SKM-1 (cell line): Measurements from ENCODE around the gene ZBTB33.

Source experiments
- DNase-seq: peaks from one replicate; lab custom pipeline; 2025; ENCODE audit not compliant: unreplicated experiment; lab: John Stamatoyannopoulos, UW

The ZBTB33 gene

DNA sequence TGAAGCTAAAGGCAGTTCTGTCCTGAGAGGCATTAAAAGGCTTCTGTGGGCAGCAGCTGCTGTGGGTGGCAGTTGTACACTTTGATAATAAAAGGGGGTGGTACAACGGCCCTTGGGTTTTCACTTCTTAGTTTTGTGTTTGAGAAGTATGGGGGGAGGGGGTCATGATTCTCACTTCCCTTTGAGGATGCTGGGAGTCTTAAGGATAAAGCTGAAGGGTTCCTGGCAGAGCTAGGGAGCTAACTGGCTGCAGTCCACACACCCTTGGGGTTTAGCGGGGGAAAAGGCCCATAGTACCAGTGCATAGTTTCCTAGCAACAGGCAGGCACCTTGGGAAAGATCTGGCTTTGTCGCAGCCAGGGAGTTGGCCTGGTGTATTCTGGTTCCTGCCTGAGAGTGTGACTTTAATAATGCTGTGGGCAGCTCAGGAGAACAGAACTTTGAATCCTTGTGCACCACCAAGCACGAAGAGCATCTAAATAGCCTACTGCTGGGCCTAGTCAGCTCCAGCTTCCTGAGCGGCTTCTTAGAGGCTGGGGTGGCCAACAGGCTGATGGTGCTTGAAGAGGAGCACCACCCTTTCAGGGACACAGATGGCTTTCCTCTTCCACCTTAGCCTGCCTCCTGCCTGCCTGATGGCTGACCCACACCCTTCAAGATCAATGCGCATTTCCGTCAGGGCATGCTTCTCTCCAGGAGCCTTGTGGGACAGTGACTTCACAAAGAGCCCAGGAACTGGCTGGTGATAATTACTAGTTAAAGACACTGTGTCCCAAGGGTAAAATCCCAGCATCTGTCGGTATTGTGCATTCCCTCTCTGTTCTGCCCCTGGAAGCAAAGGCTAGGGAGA, 12.5 kb downstream of the ZBTB33 start:
- no peak for DNase-seq

DNA sequence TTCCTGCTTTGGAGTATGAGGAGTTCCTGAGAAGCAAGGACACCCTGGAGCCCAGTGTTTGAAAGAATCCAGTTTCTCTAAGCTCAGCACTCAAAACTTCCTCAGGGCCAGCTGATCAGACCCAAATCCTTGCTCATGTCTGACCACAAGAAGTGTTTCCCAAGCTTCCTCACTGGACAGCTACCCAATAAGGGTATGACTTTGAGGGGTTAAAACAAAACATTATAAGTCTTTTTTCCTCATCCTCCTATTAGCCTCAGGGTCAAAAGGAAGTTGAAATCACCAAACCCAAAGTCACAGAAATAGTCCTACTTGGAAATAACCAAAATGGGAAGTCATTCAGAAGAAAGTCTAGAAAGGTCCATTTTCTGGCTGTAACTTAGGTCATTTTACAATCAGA, 13.7 kb downstream of the ZBTB33 start:
- no peak for DNase-seq

- DNase-seq, result no peak
These were observed 18.9 kb downstream of the ZBTB33 start for GRCh38 chrX:120269373-120270035.

GRCh38 chrX:120270567-120270966, 20.0 kb downstream of the ZBTB33 start:
- DNase-seq, result no peak

DNA sequence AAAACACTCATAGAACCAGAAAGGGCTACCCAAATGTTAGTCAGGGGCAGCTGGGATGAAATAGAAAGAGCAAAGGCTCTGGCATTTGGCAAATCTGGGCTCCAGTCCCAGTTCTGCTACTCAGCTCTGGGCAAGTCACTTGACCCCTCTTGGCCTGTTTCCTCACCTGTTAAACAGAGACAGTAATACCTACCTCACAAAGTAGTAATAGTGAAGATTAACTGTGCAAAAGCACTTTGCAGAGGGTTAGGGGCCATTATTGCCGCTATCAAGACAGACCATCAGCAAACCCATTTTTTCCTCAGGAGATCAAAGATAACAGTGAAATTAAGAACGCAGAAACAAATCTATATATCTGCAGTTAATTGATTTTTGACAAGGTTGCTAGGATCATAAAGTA, 20.6 kb downstream of the ZBTB33 start:
- no peak for DNase-seq

- DNase-seq, result no peak
These were observed 23.5 kb downstream of the ZBTB33 start for GRCh38 chrX:120274145-120274544.

GRCh38 chrX:120274958-120275357, 24.3 kb downstream of the ZBTB33 start:
- no peak for DNase-seq

- no peak for DNase-seq
These were observed 30.5 kb downstream of the ZBTB33 start for GRCh38 chrX:120281021-120281624.

- no peak for DNase-seq
These were observed 31.1 kb downstream of the ZBTB33 start for GRCh38 chrX:120281761-120282160.

DNA sequence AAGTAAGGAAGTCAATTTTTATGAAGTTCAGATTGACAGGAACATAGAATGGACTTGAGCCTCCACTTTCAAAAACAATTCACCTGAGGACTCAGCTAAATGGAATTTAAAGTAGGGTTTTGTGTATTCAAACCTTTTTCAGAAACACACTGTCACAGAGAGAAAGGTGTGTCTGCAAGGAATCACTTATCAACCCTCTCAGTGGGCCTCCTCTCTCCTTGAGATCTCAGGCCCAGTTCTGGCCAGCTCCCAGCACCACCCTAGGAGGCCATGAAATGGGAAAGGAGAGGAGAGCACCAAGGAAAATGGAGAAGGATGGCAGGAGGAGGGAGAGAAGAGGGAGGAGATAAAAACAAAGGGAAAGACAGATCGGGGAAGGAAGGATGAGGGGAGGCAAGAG, 32.1 kb downstream of the ZBTB33 start:
- DNase-seq, result no peak

DNA sequence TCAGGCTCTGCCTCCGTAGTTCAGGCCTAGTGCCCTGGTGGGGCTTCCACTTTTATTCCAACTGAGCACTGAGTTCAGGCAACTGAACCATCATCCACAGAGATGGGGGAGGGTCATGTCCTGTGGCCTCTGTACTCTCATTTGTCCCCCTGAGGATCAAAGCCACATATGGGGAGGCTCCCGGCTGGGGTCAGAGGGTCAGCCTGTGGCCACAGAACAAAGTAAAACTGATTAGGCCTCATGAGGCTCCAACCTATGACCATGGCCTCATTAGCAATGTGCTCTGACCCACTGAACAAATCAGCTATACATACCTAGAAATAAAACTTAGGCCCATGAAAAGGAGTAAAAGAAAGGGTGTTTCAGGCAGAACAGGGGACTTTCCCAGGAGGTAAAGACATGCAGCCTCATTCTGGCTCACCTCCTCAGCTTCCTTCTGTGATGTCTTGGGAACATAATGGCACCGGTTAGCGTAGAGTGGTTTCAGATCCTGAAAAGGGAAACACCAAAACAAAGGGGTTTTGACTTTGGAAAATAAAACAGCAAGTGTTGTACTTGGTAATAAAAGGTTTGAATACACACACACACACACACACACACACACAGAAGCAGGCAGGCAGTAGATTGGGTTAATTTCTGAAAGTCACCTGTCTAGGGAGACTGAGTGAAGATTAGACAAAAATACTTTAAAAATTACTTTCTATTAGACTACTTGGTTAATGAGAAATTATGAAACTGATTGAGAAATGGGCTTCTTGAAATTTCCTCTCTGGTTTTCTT, 36.3 kb downstream of the ZBTB33 start:
- DNase-seq, result no peak

DNA sequence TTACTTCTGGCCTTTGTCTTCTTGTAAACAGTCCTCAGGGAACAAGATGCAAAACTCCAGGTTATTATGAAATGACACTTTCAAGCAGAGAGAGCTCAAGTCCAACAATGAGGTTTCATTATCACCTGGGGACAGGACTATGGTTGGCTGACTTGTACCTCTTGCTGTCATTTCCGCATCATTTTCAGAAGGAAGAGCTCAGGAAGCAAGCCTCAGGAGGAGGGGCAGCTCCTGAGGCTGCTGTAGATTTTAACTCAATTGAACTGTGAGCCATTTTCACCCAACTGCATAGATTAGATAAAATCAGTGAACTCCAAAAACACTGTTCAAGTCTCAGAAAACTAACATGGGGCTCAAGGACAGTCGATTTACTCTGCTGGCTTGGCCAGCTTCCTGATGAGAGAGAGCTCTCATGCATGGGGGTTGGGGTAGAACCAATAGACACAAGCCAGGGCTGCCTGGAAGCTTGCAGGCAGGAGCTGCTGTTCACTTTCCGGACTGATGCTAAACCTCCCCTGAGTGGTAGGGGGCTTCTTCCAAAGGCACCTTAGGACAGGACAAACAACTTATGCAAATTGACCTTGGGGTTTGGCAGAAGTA, 37.0 kb downstream of the ZBTB33 start:
- no peak for DNase-seq

GRCh38 chrX:120290107-120290506, 39.5 kb downstream of the ZBTB33 start:
- no peak for DNase-seq

- DNase-seq, result no peak
These were observed 40.6 kb downstream of the ZBTB33 start for GRCh38 chrX:120291211-120291610.

- no peak for DNase-seq
These were observed 42.4 kb downstream of the ZBTB33 start for GRCh38 chrX:120293015-120293414.

GRCh38 chrX:120294651-120295050, 44.0 kb downstream of the ZBTB33 start:
- no peak for DNase-seq

DNA sequence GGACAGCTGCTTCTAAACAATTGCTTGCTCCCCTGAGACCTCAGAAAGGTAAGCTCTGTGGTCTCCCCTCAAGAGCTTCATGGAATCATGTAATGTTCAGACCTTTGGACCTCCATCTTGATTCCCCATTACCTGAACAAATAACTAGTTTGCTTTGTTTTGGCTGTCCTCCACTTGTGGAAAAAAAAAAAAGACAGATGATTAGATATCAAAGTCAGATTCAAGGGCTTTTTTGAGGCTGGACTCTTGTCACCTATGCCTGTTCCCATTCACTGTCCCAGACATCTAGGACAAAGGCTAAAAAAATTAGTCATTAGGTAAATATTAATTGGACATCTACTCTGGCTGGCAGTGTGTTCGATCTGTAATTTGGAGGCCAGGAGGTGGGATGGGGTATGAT, 47.3 kb downstream of the ZBTB33 start:
- DNase-seq, result no peak

DNA sequence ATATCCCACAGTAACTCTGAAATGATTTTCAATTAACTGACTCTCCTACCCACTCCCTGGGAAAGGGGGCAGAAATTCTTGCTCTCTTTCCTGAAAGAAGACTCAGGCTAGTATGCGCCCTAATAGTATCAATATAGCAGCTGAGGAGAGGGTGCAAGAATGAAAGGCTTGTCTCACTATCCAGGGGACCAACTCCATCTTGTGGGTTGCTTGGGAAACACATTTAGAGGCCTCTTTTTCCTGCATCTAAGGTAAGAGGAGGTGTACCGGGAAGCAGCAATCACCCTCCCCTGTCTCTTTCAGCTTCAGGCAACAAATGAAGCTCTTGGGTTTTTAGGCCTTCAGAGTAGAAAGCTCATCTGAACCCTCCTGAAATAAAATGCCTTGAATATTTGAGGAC, 49.3 kb downstream of the ZBTB33 start:
- no peak for DNase-seq

DNA sequence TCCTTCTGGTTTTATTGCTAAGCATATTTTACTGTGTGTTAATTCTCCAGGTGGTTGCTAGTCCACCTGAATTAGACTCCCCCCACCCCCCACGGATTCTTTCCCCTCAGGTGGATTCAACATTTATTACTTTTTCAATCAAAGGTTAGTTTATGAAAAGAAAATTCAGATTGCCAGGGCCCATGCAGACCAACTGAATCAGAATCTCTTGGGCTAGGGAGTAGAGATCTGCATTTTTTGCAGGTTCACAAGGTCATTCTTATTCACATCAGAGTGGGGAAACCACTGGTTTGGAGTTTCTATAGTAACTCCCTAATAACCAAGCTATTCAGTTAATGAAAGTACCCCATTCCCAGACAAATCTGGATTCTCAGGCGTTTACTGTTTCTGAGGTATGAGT, 50.9 kb downstream of the ZBTB33 start:
- no peak for DNase-seq

GRCh38 chrX:120301960-120302359, 51.3 kb downstream of the ZBTB33 start:
- no peak for DNase-seq

DNA sequence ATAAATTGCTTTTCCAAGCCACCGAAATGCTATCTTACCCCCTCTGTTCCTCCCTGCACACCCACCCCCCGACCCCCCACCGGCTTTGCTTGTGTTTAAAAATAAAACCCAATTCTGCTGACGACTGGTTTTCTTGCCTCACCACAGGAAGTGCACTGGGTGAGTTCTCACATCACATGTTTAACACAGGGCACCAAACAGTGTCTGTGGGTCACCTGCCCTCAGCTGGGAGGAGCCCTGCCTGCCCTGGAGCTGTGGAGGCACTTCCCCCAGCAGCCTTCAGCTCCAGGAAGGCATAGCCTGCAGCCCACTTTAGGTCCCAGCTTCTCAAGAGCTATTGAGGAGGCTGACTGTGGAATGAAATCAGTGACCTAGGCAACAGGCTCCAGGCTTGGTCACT, 51.8 kb downstream of the ZBTB33 start:
- no peak for DNase-seq
